OCI-LY1 (cell line): ENCODE measurements around the gene RDH13.
A peak's percentile ranks its signal among the peaks of the same experiment; 100 is the strongest.

Experiments used
- CTCF ChIP-seq: fragments of 200-600 bp; sonication (generic), shearing (Covaris generic); IDR thresholded peaks from 2 replicates; pipeline ENCODE4 v1.5.1; 2017; ENCODE audit warnings: mild to moderate bottlenecking, antibody characterized with exemption, low read length, moderate library complexity, mixed read lengths
- EZH2 ChIP-seq: fragments of 200-600 bp; sonication (generic), shearing (Covaris generic); IDR thresholded peaks from 2 replicates; pipeline ENCODE4 v1.8.0; 2017; ENCODE audit warnings: borderline replicate concordance, mixed run types, mild to moderate bottlenecking, antibody characterized with exemption, low read length, moderate library complexity, mixed read lengths

- TF ChIP-seq EZH2 (no peak), CTCF (peak; percentile 51)
Measured at GRCh38 chr19:55088543-55089341, 25.8 kb upstream of the RDH13 start.
